Measurements from ENCODE around the gene RGS9BP. TPM values are rescaled to one million over a fixed set of nuclear protein-coding genes. Genes with fewer than 3 reads are reported as not detected.
"Not testable (repeated sequence)": the region's sequence is repeated elsewhere in the genome, so short reads cannot be mapped to it uniquely, and the experiment has no call there.

Gene RGS9BP
- total RNA-seq, 2 experiments from 2014 or later = 0.54 to 0.72 TPM

DNA sequence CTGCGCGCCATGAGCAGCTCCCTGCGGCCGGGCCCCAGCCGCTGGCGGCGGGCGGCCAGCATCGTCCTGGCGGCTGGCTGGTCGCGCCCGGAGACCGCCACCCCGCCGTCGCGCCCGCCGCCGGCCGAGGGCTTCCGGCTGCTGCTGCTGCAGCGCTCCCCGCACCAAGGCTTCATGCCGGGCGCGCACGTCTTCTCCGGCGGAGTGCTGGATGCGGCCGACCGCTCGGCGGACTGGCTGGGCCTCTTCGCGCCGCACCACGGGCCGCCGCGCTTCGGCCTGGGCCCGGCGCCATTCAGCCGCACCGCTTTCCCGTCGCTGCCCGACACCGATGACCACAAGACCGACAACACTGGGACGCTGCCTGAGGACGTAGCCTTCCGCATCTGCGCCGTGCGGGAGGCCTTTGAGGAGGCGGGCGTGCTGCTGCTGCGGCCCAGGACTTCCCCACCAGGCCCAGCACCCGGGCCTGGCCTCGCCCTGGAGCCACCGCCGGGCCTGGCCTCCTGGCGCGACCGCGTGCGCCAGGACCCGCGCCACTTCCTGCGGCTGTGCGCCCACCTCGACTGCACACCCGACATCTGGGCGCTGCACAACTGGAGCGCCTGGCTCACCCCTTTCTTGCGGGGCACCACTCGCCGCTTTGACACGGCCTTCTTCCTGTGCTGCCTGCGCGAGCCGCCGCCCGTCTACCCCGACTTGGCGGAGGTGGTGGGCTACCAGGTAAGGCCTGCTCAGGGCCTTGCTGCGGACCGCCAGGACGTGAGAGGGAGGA lies 16.5 kb downstream of the RGS9BP start:
- peaks cover 13% of the 10 kb centered on the region; the same call in 1 of the 2 replicates for H3K79me2 ChIP-seq (ENCODE audit: insufficient read depth, low read depth, low read length)
- no peaks in the 10 kb centered on the region for H3K9me3 ChIP-seq (ENCODE audit: low read length)
- no peaks in the 10 kb centered on the region for H3K9me2 ChIP-seq (ENCODE audit: insufficient read depth, low read length)
- H3K4me2 ChIP-seq (ENCODE audit: low read length) = peak overlapping the region; percentile 82
- peak overlapping the region; percentile 72 for H3K4me3 ChIP-seq (ENCODE audit: low read depth, low read length, poor library complexity, severe bottlenecking)
- peaks cover 23% of the 10 kb centered on the region for H3K4me1 ChIP-seq (ENCODE audit: insufficient read depth, low read length, poor library complexity, severe bottlenecking)
- H4K20me1 ChIP-seq (ENCODE audit: insufficient read depth, low read length) = no peaks in the 10 kb centered on the region
- intact Hi-C loops (cut with micrococcal nuclease; ENCODE audit: unreplicated experiment) = no loop called here
- CTCF ChIA-PET (ENCODE audit: unreplicated experiment) = no interaction called here
- no peak for TF ChIP-seq EZH2phosphoT487 (IDR thresholded peaks at IDR 0.05; ENCODE audit: borderline replicate concordance, low read depth, low read length)
- TF ChIP-seq, protein P1, sequence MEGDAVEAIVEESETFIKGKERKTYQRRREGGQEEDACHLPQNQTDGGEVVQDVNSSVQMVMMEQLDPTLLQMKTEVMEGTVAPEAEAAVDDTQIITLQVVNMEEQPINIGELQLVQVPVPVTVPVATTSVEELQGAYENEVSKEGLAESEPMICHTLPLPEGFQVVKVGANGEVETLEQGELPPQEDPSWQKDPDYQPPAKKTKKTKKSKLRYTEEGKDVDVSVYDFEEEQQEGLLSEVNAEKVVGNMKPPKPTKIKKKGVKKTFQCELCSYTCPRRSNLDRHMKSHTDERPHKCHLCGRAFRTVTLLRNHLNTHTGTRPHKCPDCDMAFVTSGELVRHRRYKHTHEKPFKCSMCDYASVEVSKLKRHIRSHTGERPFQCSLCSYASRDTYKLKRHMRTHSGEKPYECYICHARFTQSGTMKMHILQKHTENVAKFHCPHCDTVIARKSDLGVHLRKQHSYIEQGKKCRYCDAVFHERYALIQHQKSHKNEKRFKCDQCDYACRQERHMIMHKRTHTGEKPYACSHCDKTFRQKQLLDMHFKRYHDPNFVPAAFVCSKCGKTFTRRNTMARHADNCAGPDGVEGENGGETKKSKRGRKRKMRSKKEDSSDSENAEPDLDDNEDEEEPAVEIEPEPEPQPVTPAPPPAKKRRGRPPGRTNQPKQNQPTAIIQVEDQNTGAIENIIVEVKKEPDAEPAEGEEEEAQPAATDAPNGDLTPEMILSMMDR (conservative IDR thresholded peaks at IDR 0.05; ENCODE audit: low read length) = no peak
- POLR2A ChIA-PET = interaction anchor here (1.0 kb wide), 1 partner anchor 20 kb away, joined by 4 read pairs; no protein-coding TSS in a partner anchor
- BruUV-seq (replicated peaks) = no TSS peak
- H3K27ac ChIP-seq (ENCODE audit: low read depth, low read length, poor library complexity, severe bottlenecking) = peak overlapping the region; percentile 32
- DNase-seq (ENCODE audit: low spot score) = peak; percentile 41
- peaks cover 5% of the 10 kb centered on the region; the same call in 1 of the 2 replicates for H3K36me3 ChIP-seq (ENCODE audit: insufficient read depth, low read length)
- peak overlapping the region; percentile 39; the same call in 1 of the 2 replicates for H2AFZ ChIP-seq (ENCODE audit: low read length)

DNA sequence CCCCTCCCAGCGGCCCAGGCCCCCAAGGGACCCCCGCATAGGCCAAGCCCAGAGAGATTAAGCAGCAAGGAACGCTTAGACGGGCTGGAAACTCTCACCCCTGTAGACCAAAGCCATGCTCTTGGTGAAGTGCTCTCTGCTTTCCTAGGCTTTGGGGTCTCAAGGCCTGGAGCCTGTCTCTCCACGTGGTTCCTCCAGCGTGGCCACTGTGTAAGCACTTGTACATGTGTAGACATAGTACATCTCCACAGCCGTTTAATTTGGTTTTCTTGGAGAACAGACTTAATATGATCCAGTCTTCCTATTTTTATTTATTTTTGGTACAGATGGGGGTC lies 17.0 kb downstream of the RGS9BP start:
- peaks cover 23% of the 10 kb centered on the region for H3K4me1 ChIP-seq (ENCODE audit: insufficient read depth, low read length, poor library complexity, severe bottlenecking)

DNA sequence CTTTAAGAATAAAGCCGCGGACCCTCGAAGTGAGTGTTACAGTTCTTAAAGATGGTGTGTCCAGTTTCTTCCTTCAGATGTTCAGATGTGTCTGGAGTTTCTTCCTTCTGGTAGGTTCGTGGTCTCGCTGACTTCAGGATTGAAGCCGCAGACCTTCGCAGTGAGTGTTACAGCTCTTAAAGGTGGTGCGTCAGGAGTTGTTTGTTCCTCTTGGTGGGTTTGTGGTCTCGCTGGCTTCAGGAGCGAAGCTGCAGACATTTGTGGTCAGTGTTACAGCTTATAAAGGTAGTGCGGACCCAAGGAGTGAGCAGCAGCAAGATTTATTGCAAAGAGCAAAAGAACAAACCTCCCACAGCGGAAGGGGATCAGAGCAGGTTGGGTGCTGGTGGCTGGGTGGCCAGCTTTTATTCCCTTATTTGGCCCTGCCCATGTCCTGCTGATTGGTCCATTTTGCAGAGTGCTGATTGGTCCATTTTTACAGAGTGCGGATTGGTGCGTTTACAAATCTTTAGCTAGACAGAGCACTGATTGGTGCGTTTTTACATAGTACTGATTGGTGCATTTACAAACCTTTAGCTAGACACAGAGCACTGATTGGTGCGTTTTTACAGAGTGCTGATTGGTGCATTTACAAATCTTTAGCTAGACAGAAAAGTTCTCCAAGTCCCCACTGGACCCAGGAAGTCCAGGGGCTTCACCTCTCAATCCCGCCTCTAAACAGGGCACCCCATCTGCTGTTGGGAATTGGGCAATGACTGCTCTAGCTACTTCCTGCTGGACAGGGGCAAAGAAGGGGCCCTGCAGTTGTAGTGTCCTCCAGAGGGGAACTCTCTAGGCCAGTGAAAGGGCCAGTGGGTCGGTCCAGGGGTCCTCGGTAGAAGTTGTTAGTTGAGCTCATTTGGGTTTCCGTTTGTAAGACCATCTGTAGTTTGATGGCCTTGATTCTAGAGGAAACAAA lies 17.8 kb downstream of the RGS9BP start:
- Histone ChIP-seq H3K4me2 (ENCODE audit: low read length) (peak overlapping the region; percentile 82), H3K36me3 (ENCODE audit: insufficient read depth, low read length) (peaks cover 12% of the 10 kb centered on the region; the same call in 1 of the 2 replicates), H3K4me3 (ENCODE audit: low read depth, low read length, poor library complexity, severe bottlenecking) (peak overlapping the region; percentile 72), H3K79me2 (ENCODE audit: insufficient read depth, low read depth, low read length) (peaks cover 13% of the 10 kb centered on the region; the same call in 1 of the 2 replicates), H3K4me1 (ENCODE audit: insufficient read depth, low read length, poor library complexity, severe bottlenecking) (peaks cover 23% of the 10 kb centered on the region)
- CTCF ChIA-PET (ENCODE audit: unreplicated experiment); H3K27ac ChIP-seq (ENCODE audit: low read depth, low read length, poor library complexity, severe bottlenecking); H2AFZ ChIP-seq (ENCODE audit: low read length); H3K9me3 ChIP-seq (ENCODE audit: low read length); intact Hi-C loops (cut with micrococcal nuclease; ENCODE audit: unreplicated experiment); H3K9me2 ChIP-seq (ENCODE audit: insufficient read depth, low read length); H4K20me1 ChIP-seq (ENCODE audit: insufficient read depth, low read length); BruUV-seq (replicated peaks): not testable (repeated sequence)
- peak; percentile 24 for DNase-seq (ENCODE audit: low spot score)
- POLR2A ChIA-PET = interaction anchor here (0.6 kb wide), 1 partner anchor 124 kb away, joined by 3 read pairs; no protein-coding TSS in a partner anchor

More for the DNA sequence above, 17.0 kb downstream of the RGS9BP start:
- no peak for TF ChIP-seq EZH2phosphoT487 (IDR thresholded peaks at IDR 0.05; ENCODE audit: borderline replicate concordance, low read depth, low read length)
- TF ChIP-seq, protein P1 (conservative IDR thresholded peaks at IDR 0.05; ENCODE audit: low read length) = no peak
- ChIA-PET CTCF (ENCODE audit: unreplicated experiment) (no interaction called here), POLR2A (no interaction called here)
- no peak for DNase-seq (ENCODE audit: low spot score)
- Histone ChIP-seq H3K9me3 (ENCODE audit: low read length) (no peaks in the 10 kb centered on the region), H4K20me1 (ENCODE audit: insufficient read depth, low read length) (no peaks in the 10 kb centered on the region), H3K79me2 (ENCODE audit: insufficient read depth, low read depth, low read length) (peaks cover 13% of the 10 kb centered on the region; the same call in 1 of the 2 replicates), H3K4me3 (ENCODE audit: low read depth, low read length, poor library complexity, severe bottlenecking) (peak overlapping the region; percentile 72), H2AFZ (ENCODE audit: low read length) (no peak overlapping the region), H3K36me3 (ENCODE audit: insufficient read depth, low read length) (peaks cover 9% of the 10 kb centered on the region; the same call in 1 of the 2 replicates), H3K27ac (ENCODE audit: low read depth, low read length, poor library complexity, severe bottlenecking) (no peak overlapping the region), H3K4me2 (ENCODE audit: low read length) (peak overlapping the region; percentile 82), H3K9me2 (ENCODE audit: insufficient read depth, low read length) (no peaks in the 10 kb centered on the region)
- BruUV-seq (replicated peaks) = no TSS peak
- intact Hi-C loops (cut with micrococcal nuclease; ENCODE audit: unreplicated experiment) = no loop called here

DNA sequence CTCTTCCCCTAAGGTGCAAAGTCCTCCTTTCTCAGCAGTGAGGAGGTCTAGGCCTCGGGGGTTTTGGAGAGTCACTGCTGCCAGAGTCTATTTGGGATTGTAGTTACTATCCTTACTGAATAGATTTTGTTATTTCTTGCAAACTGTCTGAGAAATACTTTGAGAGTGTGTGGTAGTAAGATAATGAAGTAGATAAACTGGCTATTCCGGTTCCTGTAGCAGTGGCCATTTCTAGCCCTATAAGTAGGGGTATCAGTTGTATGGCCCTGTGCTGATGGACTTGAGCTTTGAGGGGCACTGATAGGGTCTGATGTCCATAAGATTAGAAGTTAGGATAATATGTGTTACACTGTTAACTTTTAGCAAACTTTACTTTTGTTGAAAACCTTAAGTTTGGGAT lies 18.7 kb downstream of the RGS9BP start:
- H4K20me1 ChIP-seq (ENCODE audit: insufficient read depth, low read length); CTCF ChIA-PET (ENCODE audit: unreplicated experiment); DNase-seq (ENCODE audit: low spot score); H3K27ac ChIP-seq (ENCODE audit: low read depth, low read length, poor library complexity, severe bottlenecking); H3K9me3 ChIP-seq (ENCODE audit: low read length); BruUV-seq (replicated peaks); intact Hi-C loops (cut with micrococcal nuclease; ENCODE audit: unreplicated experiment); H2AFZ ChIP-seq (ENCODE audit: low read length); H3K9me2 ChIP-seq (ENCODE audit: insufficient read depth, low read length): not testable (repeated sequence)
- Histone ChIP-seq H3K4me1 (ENCODE audit: insufficient read depth, low read length, poor library complexity, severe bottlenecking) (peaks cover 23% of the 10 kb centered on the region), H3K36me3 (ENCODE audit: insufficient read depth, low read length) (peaks cover 15% of the 10 kb centered on the region; the same call in 1 of the 2 replicates), H3K4me3 (ENCODE audit: low read depth, low read length, poor library complexity, severe bottlenecking) (peak overlapping the region; percentile 40), H3K4me2 (ENCODE audit: low read length) (peak overlapping the region; percentile 82), H3K79me2 (ENCODE audit: insufficient read depth, low read depth, low read length) (peaks cover 13% of the 10 kb centered on the region; the same call in 1 of the 2 replicates)
- POLR2A ChIA-PET = interaction anchor here (0.6 kb wide), 1 partner anchor 108 kb away, joined by 3 read pairs; no protein-coding TSS in a partner anchor

Data from OCI-LY7 (cell line).